Right lobe of liver (tissue), 4 donors: ENCODE results near the gene LIN52.

Experiments used
- CTCF ChIP-seq, 4 donors: fragments of 200-600 bp in 3 of 4; fragments of 450-650 bp in 1 of 4; IDR thresholded peaks; one replicate each; pipeline versions ENCODE4 v1.5.1 to v1.8.0; 2016 to 2022; ENCODE audit warnings: antibody characterized with exemption in 4 of 4, mild to moderate bottlenecking in 2 of 4
- POLR2A ChIP-seq: fragments of 450-650 bp; IDR thresholded peaks from one replicate; pipeline ENCODE4 v1.6.1; 2017; ENCODE audit warnings: antibody characterized with exemption, mild to moderate bottlenecking
- donor health status: DM: no; HTN: no; CAD: no.
- donor health status: DM: no; HTN: no; CAD: no.
- donor health status: DM: no; HTN: yes; CAD: no.

GRCh38 chr14:74203639-74204038 is 118.9 kb downstream of the LIN52 start:
- TF ChIP-seq CTCF (IDR thresholded peaks at IDR 0.05) (no peak), POLR2A (no peak)
